HepG2 (cell line): Measurements from ENCODE around the gene ZGRF1. TPM values are rescaled to one million over a fixed set of nuclear protein-coding genes. Genes with fewer than 3 reads are reported as not detected.
A peak's percentile ranks its signal among the peaks of the same experiment; 100 is the strongest.

Experiments
- CBX1 ChIP-seq: IDR thresholded peaks from one replicate; pipeline ENCODE4 v1.6.1; 2016; ENCODE audit warnings: antibody characterized with exemption, low read depth
- CENPBD1 ChIP-seq: sonication (generic); formaldehyde crosslinking; IDR thresholded peaks from 2 replicates; pipeline ENCODE4 v1.8.0; 2022; ENCODE audit warnings: missing genetic modification reagents, low read depth, mild to moderate bottlenecking, borderline replicate concordance
- FOXA1 ChIP-seq, 2 experiments: fragments of 450-650 bp in 1 of 2; sonication (generic) in 1 of 2; formaldehyde crosslinking in 1 of 2; IDR thresholded peaks; 2 replicates each; pipeline versions ENCODE4 v1.4.0 to v1.6.1; 2016 to 2020; ENCODE audit warnings: missing genetic modification reagents in 1 of 2
- MTF1 ChIP-seq: sonication (generic); formaldehyde crosslinking; IDR thresholded peaks from 2 replicates; pipeline ENCODE4 v1.5.0; 2020; ENCODE audit warnings: missing genetic modification reagents
- NFKB2 ChIP-seq: sonication (generic); formaldehyde crosslinking; IDR thresholded peaks from 2 replicates; pipeline ENCODE4 v1.4.0; 2020; ENCODE audit warnings: missing genetic modification reagents, borderline replicate concordance
- RXRB ChIP-seq: IDR thresholded peaks from 2 replicates; pipeline ENCODE4 v1.6.1; 2016; ENCODE audit warnings: borderline replicate concordance, missing genetic modification reagents, missing compliant biosample characterization
- SMC3 ChIP-seq: IDR thresholded peaks from 2 replicates; pipeline ENCODE4 v1.6.1; 2011; ENCODE audit warnings: low read length, improper control_type of control experiment
- SOX13 ChIP-seq, 3 experiments: fragments of 450-650 bp in 1 of 3; sonication (generic) in 1 of 3; formaldehyde crosslinking in 1 of 3; IDR thresholded peaks in 2 of 3; conservative IDR thresholded peaks in 1 of 3; 2 replicates each; pipeline versions ENCODE4 v1.5.0 to v1.6.1; 2016 to 2020; ENCODE audit warnings: antibody characterized with exemption in 1 of 3, mild to moderate bottlenecking in 1 of 3, missing compliant biosample characterization in 1 of 3, missing genetic modification reagents in 1 of 3, moderate library complexity in 1 of 3
- SOX5 ChIP-seq: IDR thresholded peaks from 2 replicates; pipeline ENCODE4 v1.6.1; 2016; ENCODE audit warnings: borderline replicate concordance
- SP1 ChIP-seq, 2 experiments: fragments of 450-650 bp in 1 of 2; sonication (generic) in 1 of 2; formaldehyde crosslinking in 1 of 2; IDR thresholded peaks; 2 replicates each; pipeline versions ENCODE4 v1.4.0 to v1.6.1; 2016 to 2020; ENCODE audit warnings: missing genetic modification reagents in 1 of 2
- SP5 ChIP-seq: IDR thresholded peaks from 2 replicates; pipeline ENCODE4 v1.6.1; 2016; ENCODE audit warnings: low read depth, borderline replicate concordance
- U2AF1 ChIP-seq: fragments of 200-400 bp; formaldehyde crosslinking; optimal IDR thresholded peaks from 2 replicates; pipeline ENCODE3; 2017; ENCODE audit warnings: mild to moderate bottlenecking, low read depth, low read length
- ZBTB37 ChIP-seq: sonication (generic); formaldehyde crosslinking; IDR thresholded peaks from 2 replicates; pipeline ENCODE4 v1.4.0; 2020; ENCODE audit warnings: mild to moderate bottlenecking, missing genetic modification reagents
- ZBTB7A ChIP-seq: sonication (generic); formaldehyde crosslinking; IDR thresholded peaks from 2 replicates; pipeline ENCODE4 v1.8.0; 2022; ENCODE audit warnings: mild to moderate bottlenecking, missing genetic modification reagents
- ZMAT5 ChIP-seq: sonication (generic); formaldehyde crosslinking; IDR thresholded peaks from 2 replicates; pipeline ENCODE4 v1.5.0; 2020; ENCODE audit warnings: mild to moderate bottlenecking, low read depth, missing genetic modification reagents, borderline replicate concordance
- ZNF281 ChIP-seq: sonication (generic); formaldehyde crosslinking; IDR thresholded peaks from 2 replicates; pipeline ENCODE4 v1.4.0; 2020; ENCODE audit warnings: missing genetic modification reagents, borderline replicate concordance
- ZNF414 ChIP-seq: sonication (generic); formaldehyde crosslinking; IDR thresholded peaks from 2 replicates; pipeline ENCODE4 v1.5.0; 2020; ENCODE audit warnings: missing genetic modification reagents
- ZNF530 ChIP-seq: sonication (generic); formaldehyde crosslinking; IDR thresholded peaks from 2 replicates; pipeline ENCODE4 v1.5.0; 2020; ENCODE audit warnings: low read depth, mild to moderate bottlenecking, missing genetic modification reagents
- ZNF589 ChIP-seq: sonication (generic); formaldehyde crosslinking; conservative IDR thresholded peaks from 2 replicates; pipeline ENCODE4 v1.8.0; 2022; ENCODE audit warnings: mild to moderate bottlenecking, moderate library complexity, missing genetic modification reagents
- polyA plus RNA-seq, 8 experiments: library from polyadenylated mRNA; depleted of rRNA in 3 of 8; stranded (reverse) in 7 of 8; unstranded in 1 of 8; fragments of >200 nt; fragmentation: Illumina TruSeq in 4 of 8; extraction: Trizol in 4 of 8; gene quantifications; 2 replicates each; pipeline versions ENCODE4 v1.2.1 to v1.2.3, GENCODE V29; 2011 to 2016; ENCODE audit warnings: low read depth in 4 of 8, missing spikeins in 1 of 8, mixed read lengths in 1 of 8; ENCODE audit not compliant: insufficient read depth in 1 of 8
- total RNA-seq, 5 experiments: library from RNA; depleted of rRNA; stranded (reverse); fragments of >200 nt; fragmentation: Illumina TruSeq; extraction: Trizol; gene quantifications; 2 replicates each; pipeline ENCODE4 v1.2.3, GENCODE V29; 2016; ENCODE audit warnings: low read depth in 1 of 5

ZGRF1 gene
- total and polyA plus RNA-seq, 2 of the 13 experiments (the other 11 are each of a cell fraction or from before 2014, with no cell fraction given): 8.6 to 15.9 TPM

GRCh38 chr4:112636688-112637551 is at the start of gene ZGRF1, which contains the start of gene LARP7 (continued):
- TF ChIP-seq ZNF414 (CRISPR knock-in tag) (0 out of 2 replicates have a peak, but pooled peaks have one; percentile 25), NFKB2 (CRISPR knock-in tag) (peak; percentile 78; the same call in 1 of the 2 replicates), SOX5 (CRISPR knock-in tag) (no peak; the same call in 1 of the 2 replicates), CBX1 (peak; percentile 51), SP5 (CRISPR knock-in tag) (peak; percentile 71; the same call in 1 of the 2 replicates), CENPBD1 (no peak), ZBTB7A (CRISPR knock-in tag) (no peak), FOXA1 (IDR thresholded peaks at IDR 0.05) (no peak), FOXA1 (CRISPR knock-in tag; IDR thresholded peaks at IDR 0.05) (peak; percentile 89), MTF1 (CRISPR knock-in tag) (no peak), U2AF1 (peak; percentile 68), ZNF589 (CRISPR knock-in tag) (no peak), SP1 (IDR thresholded peaks at IDR 0.05) (no peak), SP1 (CRISPR knock-in tag; IDR thresholded peaks at IDR 0.05) (peak; percentile 83), RXRB (CRISPR knock-in tag) (peak; percentile 22; the same call in 1 of the 2 replicates), SMC3 (no peak), SOX13 (IDR thresholded peaks at IDR 0.05) (no peak), SOX13 (CRISPR knock-in tag; conservative IDR thresholded peaks at IDR 0.05 in 1 of 2, IDR thresholded peaks at IDR 0.05 in 1 of 2) (peak in 1 of 2 experiments; percentile 8; a peak in 1 of 4 replicates), ZNF281 (no peak), ZNF530 (CRISPR knock-in tag) (no peak), ZBTB37 (CRISPR knock-in tag) (no peak), ZMAT5 (no peak)
